Left lung (tissue), 14 donors: ENCODE data around the gene ADGRG4. TPM values are rescaled to one million over a fixed set of nuclear protein-coding genes. Genes with fewer than 3 reads are reported as not detected.
"Not testable (repeated sequence)": the region's sequence is repeated elsewhere in the genome, so short reads cannot be mapped to it uniquely, and the experiment has no call there.

Experiments used
- ATAC-seq: fragments of 200-7000 bp; cut with Tn5 transposase; one replicate; pipeline ENCODE4 v1.9.1; 2020; ENCODE audit warnings: moderate library complexity
- DNase-seq, 4 donors: peaks; one replicate each; pipeline ENCODE4 v3.0.0-alpha.2; 2013 to 2020
- H3K27ac ChIP-seq, 2 donors: fragments of 200-600 bp; sonication (generic) in 1 of 2; one replicate each; pipeline versions ENCODE4 v1.5.0 to v1.8.0; 2020 to 2021
- H3K27me3 ChIP-seq, 2 donors: fragments of 200-600 bp; sonication (generic) in 1 of 2; one replicate each; pipeline versions ENCODE4 v1.5.0 to v1.8.0; 2020 to 2021
- H3K36me3 ChIP-seq, 2 donors: fragments of 200-600 bp; sonication (generic) in 1 of 2; one replicate each; pipeline versions ENCODE4 v1.5.0 to v1.8.0; 2020 to 2021
- H3K4me1 ChIP-seq, 2 donors: fragments of 200-600 bp; one replicate each; pipeline ENCODE4 v1.8.0; 2021
- H3K4me3 ChIP-seq, 2 donors: fragments of 200-600 bp; sonication (generic) in 1 of 2; one replicate each; pipeline versions ENCODE4 v1.5.0 to v1.8.0; 2020 to 2021; ENCODE audit warnings: mild to moderate bottlenecking in 1 of 2
- H3K9me3 ChIP-seq, 2 donors: fragments of 200-600 bp; sonication (generic) in 1 of 2; one replicate each; pipeline versions ENCODE4 v1.5.0 to v1.8.0; 2020 to 2021
- CTCF ChIP-seq, 2 donors: fragments of 200-600 bp; sonication (generic) in 1 of 2; IDR thresholded peaks; one replicate each; pipeline versions ENCODE4 v1.5.0 to v1.8.0; 2021; ENCODE audit warnings: antibody characterized with exemption in 2 of 2
- intact Hi-C, 2 donors: fragments of 100-400 bp; cut with DNase I; formaldehyde crosslinking; loops; one replicate each; pipeline versions ENCODE4 v1.11.2 to v1.14.2; 2022
- long read RNA-seq, 12 donors: library from polyadenylated mRNA in 2 of 12; unstranded in 2 of 12; transcript quantifications; one replicate each; pipeline ENCODE4 v2.0.0 and lab custom pipeline, GENCODE V29; 2019 to 2026
- polyA plus RNA-seq, 6 donors: library from polyadenylated mRNA; unstranded; fragments of 120-200 nt; gene quantifications; one replicate each; pipeline ENCODE4 v1.2.1, GENCODE V29; 2013; ENCODE audit not compliant: insufficient read length in 6 of 6
- total RNA-seq, 2 donors: library from RNA; stranded (reverse); fragmentation: NEBNext Ultra II Directional; extraction: Animal tissue kit (Norgen Biotek cat#: 25700); gene quantifications; one replicate each; pipeline ENCODE4 v1.2.1, GENCODE V29; 2021
- donor health status: DM: no; HTN: yes; CAD: no.
- donor health status: DM: no; HTN: no; CAD: no.

Gene ADGRG4
- total RNA-seq (under 1 TPM in 1 of 2 donors, not detected in 1; 0.03 TPM), polyA plus RNA-seq (not detected)
- long read RNA-seq, donor 1, result 0 reads
- long read RNA-seq, donor 2, result 0 reads
- long read RNA-seq, donor 3, result 0 reads
- long read RNA-seq, donor 4, result 0 reads
- long read RNA-seq, donor 5, result 0 reads
- long read RNA-seq, donor 6, result 0 reads
- long read RNA-seq, donor 7, result 0 reads
- long read RNA-seq, donor 8, result 0 reads
- long read RNA-seq, donor 9, result 0 reads
- long read RNA-seq, donor 10, result 0 reads
- long read RNA-seq, donor 11, result 0 reads
- long read RNA-seq, donor 12, result 0 reads

GRCh38 chrX:136300721-136301120 lies at the start of gene ADGRG4:
TSS of gene ADGRG4 (plus strand) at chrX:136300963. CDS start at chrX:136308778, 7,815 bp downstream.
- H3K4me1 ChIP-seq, ATAC-seq, H3K36me3 ChIP-seq, intact Hi-C loops, H3K9me3 ChIP-seq, DNase-seq, H3K4me3 ChIP-seq, H3K27me3 ChIP-seq, H3K27ac ChIP-seq: not testable (repeated sequence)

- TF ChIP-seq CTCF (IDR thresholded peaks at IDR 0.05), result no peak
- no peaks in the 10 kb centered on the region for H3K36me3 ChIP-seq
- H3K4me3 ChIP-seq, result peak within 1 kb of the TSS; percentile 54 to 63
- H3K27ac ChIP-seq, result peak within 1 kb of the TSS; percentile 24 to 64
- no peaks in the 10 kb centered on the region for H3K4me1 ChIP-seq
- ATAC-seq, result peak; percentile 96
- peak; percentile 29 to 91 (median 70) for DNase-seq
- intact Hi-C loops, result no loop called here
- H3K27me3 ChIP-seq, result peaks cover 0 to 8% of the 10 kb centered on the region in 2 donors
- no peaks in the 10 kb centered on the region for H3K9me3 ChIP-seq
These were observed 49.4 kb upstream of the ADGRG4 start, which contains the start of gene MAP7D3 for GRCh38 chrX:136251041-136251991. TSS of gene MAP7D3 (minus strand) at chrX:136251400. CDS start at chrX:136251358, 42 bp downstream.

GRCh38 chrX:136255541-136255940 lies 45.2 kb upstream of the ADGRG4 start:
- Histone ChIP-seq H3K27me3 (no peaks in the 10 kb centered on the region), H3K9me3 (no peaks in the 10 kb centered on the region), H3K4me3 (no peak overlapping the region), H3K27ac (peak overlapping the region in 1 of 2 donors; percentile 7), H3K4me1 (no peaks in the 10 kb centered on the region), H3K36me3 (no peaks in the 10 kb centered on the region)
- ATAC-seq, result no peak
- TF ChIP-seq CTCF (IDR thresholded peaks at IDR 0.05), result no peak
- DNase-seq, result no peak
- intact Hi-C loops, result no loop called here

- DNase-seq (peak in 1 of 4 donors; percentile 3), ATAC-seq (no peak)
- Histone ChIP-seq H3K4me3 (no peak overlapping the region), H3K4me1 (no peaks in the 10 kb centered on the region), H3K9me3 (no peaks in the 10 kb centered on the region), H3K36me3 (no peaks in the 10 kb centered on the region), H3K27me3 (no peaks in the 10 kb centered on the region), H3K27ac (peak overlapping the region in 1 of 2 donors; percentile 7)
- intact Hi-C loops, result no loop called here
- TF ChIP-seq CTCF (IDR thresholded peaks at IDR 0.05), result no peak
These were observed 44.7 kb upstream of the ADGRG4 start for GRCh38 chrX:136256026-136256425.

GRCh38 chrX:136258951-136259350 lies 41.8 kb upstream of the ADGRG4 start:
- no peak for TF ChIP-seq CTCF (IDR thresholded peaks at IDR 0.05)
- no peaks in the 10 kb centered on the region for H3K36me3 ChIP-seq
- intact Hi-C loops, result no loop called here

More at GRCh38 chrX:136258951-136259350, 41.8 kb upstream of the ADGRG4 start:
- no peak overlapping the region for H3K4me3 ChIP-seq
- H3K4me1 ChIP-seq, result no peaks in the 10 kb centered on the region
- H3K27ac ChIP-seq, result no peak overlapping the region
- H3K9me3 ChIP-seq, result no peaks in the 10 kb centered on the region
- no peaks in the 10 kb centered on the region for H3K27me3 ChIP-seq
- no peak for DNase-seq
- no peak for ATAC-seq
